ENCODE results near the gene ALDH1B1. TPM values are rescaled to one million over a fixed set of nuclear protein-coding genes. Genes with fewer than 3 reads are reported as not detected.

The ALDH1B1 gene
- total RNA-seq, 1 experiment from 2014 or later = 55.5 TPM

DNA sequence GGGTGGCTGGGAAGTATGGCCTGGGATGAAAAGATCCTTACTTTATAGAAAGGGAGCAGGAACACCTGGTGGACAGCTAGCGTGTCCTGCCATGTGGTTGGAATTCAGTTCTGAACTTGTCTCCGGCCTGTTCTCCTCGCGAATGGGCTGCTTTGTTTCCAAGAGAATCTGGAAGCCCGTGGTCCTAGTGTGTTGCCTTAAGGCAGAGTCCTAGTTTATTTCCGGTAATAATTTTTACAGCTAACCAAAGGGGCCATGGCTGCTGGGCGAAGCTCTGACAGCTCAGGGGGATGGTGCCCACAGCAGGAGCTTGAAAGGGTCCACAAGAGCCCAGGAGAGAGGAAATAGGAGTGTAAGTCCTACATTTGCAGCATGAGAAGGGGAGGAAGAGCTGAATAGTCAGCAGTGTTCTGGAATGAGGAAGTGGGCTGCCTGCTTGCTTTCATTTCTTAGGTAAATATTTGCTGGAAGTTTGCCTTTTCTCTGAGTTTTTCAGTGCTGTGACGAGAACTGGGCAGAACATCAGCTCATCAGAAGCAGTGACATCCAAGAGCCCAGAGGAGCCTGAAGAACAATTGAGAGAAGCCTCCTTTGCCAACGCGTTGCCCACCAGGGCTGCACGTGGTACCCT lies 44.8 kb downstream of the ALDH1B1 start:
- DNase-seq (ENCODE audit: low spot score) = no peak
- no peak for ATAC-seq
- H3K9me3 Mint-ChIP-seq = peaks cover 12% of the 10 kb centered on the region
- no peak overlapping the region for H3K4me3 Mint-ChIP-seq
- 0 out of 2 replicates have a peak, but pooled peaks cover 3% of the 10 kb centered on the region for H3K36me3 Mint-ChIP-seq
- peaks cover 25% of the 10 kb centered on the region for H3K4me1 Mint-ChIP-seq
- peaks cover 5% of the 10 kb centered on the region; the same call in 1 of the 2 replicates for H3K27me3 Mint-ChIP-seq (ENCODE audit: low read depth)
- POLR2A ChIA-PET = no interaction called here
- TF ChIP-seq TEAD4 (CRISPR knock-in tag; IDR thresholded peaks at IDR 0.05) (no peak), GABPB1 (CRISPR knock-in tag; IDR thresholded peaks at IDR 0.05) (peak; percentile 52)
- TF ChIP-seq, protein P1, sequence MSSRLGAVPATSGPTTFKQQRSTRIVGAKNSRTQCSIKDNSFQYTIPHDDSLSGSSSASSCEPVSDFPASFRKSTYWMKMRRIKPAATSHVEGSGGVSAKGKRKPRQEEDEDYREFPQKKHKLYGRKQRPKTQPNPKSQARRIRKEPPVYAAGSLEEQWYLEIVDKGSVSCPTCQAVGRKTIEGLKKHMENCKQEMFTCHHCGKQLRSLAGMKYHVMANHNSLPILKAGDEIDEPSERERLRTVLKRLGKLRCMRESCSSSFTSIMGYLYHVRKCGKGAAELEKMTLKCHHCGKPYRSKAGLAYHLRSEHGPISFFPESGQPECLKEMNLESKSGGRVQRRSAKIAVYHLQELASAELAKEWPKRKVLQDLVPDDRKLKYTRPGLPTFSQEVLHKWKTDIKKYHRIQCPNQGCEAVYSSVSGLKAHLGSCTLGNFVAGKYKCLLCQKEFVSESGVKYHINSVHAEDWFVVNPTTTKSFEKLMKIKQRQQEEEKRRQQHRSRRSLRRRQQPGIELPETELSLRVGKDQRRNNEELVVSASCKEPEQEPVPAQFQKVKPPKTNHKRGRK (CRISPR knock-in tag; IDR thresholded peaks at IDR 0.05; ENCODE audit: borderline replicate concordance) = no peak
- CTCF ChIA-PET = interaction anchor here (1.1 kb wide), 1 partner anchor 21 kb away, joined by 4 read pairs; no protein-coding TSS in a partner anchor
- no peak overlapping the region for H3K27ac Mint-ChIP-seq

DNA sequence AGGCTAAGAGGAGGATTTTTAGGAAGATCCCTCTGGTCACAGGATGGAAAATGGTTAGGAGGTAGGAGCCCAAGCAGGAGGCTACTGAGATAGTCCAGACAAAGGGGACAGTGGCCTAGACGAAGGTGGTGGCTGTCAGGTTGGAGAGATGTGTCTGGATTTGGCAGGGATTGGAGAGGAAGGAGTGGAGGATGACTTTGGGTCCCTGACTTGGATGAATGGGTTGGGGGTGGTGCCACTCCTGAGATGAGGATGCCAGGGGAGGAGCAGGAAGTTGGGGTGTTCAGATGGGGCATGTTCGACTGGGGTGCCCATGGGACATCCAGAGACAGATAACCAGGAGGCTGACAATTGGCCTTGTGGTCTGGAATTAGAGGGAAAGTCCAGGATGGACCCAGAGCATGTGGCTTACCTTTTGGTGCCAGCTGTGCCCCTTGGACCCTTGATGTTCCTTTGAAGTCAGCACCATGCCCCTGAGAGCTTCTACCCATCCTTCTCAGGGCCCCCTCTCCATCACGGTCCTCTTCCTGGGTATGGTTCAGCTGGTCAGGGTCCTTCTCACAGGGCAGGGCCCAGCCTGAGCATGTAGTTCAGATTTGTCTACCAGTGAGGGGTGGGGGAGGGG lies 46.9 kb downstream of the ALDH1B1 start:
- Mint-ChIP-seq H3K9me3 (peaks cover 12% of the 10 kb centered on the region), H3K4me1 (peaks cover 13% of the 10 kb centered on the region), H3K27me3 (ENCODE audit: low read depth) (peaks cover 3% of the 10 kb centered on the region; the same call in 1 of the 2 replicates), H3K4me3 (no peak overlapping the region), H3K36me3 (0 out of 2 replicates have a peak, but pooled peaks cover 3% of the 10 kb centered on the region), H3K27ac (no peak overlapping the region)
- no peak for ATAC-seq
- ChIA-PET CTCF (no interaction called here), POLR2A (no interaction called here)
- no peak for DNase-seq (ENCODE audit: low spot score)
- TF ChIP-seq, protein P2, sequence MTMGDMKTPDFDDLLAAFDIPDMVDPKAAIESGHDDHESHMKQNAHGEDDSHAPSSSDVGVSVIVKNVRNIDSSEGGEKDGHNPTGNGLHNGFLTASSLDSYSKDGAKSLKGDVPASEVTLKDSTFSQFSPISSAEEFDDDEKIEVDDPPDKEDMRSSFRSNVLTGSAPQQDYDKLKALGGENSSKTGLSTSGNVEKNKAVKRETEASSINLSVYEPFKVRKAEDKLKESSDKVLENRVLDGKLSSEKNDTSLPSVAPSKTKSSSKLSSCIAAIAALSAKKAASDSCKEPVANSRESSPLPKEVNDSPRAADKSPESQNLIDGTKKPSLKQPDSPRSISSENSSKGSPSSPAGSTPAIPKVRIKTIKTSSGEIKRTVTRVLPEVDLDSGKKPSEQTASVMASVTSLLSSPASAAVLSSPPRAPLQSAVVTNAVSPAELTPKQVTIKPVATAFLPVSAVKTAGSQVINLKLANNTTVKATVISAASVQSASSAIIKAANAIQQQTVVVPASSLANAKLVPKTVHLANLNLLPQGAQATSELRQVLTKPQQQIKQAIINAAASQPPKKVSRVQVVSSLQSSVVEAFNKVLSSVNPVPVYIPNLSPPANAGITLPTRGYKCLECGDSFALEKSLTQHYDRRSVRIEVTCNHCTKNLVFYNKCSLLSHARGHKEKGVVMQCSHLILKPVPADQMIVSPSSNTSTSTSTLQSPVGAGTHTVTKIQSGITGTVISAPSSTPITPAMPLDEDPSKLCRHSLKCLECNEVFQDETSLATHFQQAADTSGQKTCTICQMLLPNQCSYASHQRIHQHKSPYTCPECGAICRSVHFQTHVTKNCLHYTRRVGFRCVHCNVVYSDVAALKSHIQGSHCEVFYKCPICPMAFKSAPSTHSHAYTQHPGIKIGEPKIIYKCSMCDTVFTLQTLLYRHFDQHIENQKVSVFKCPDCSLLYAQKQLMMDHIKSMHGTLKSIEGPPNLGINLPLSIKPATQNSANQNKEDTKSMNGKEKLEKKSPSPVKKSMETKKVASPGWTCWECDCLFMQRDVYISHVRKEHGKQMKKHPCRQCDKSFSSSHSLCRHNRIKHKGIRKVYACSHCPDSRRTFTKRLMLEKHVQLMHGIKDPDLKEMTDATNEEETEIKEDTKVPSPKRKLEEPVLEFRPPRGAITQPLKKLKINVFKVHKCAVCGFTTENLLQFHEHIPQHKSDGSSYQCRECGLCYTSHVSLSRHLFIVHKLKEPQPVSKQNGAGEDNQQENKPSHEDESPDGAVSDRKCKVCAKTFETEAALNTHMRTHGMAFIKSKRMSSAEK (CRISPR knock-in tag; IDR thresholded peaks at IDR 0.05; ENCODE audit: borderline replicate concordance) = no peak
- TF ChIP-seq, protein P3, sequence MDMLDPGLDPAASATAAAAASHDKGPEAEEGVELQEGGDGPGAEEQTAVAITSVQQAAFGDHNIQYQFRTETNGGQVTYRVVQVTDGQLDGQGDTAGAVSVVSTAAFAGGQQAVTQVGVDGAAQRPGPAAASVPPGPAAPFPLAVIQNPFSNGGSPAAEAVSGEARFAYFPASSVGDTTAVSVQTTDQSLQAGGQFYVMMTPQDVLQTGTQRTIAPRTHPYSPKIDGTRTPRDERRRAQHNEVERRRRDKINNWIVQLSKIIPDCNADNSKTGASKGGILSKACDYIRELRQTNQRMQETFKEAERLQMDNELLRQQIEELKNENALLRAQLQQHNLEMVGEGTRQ (CRISPR knock-in tag; IDR thresholded peaks at IDR 0.05) = no peak
- TF ChIP-seq, protein P4, sequence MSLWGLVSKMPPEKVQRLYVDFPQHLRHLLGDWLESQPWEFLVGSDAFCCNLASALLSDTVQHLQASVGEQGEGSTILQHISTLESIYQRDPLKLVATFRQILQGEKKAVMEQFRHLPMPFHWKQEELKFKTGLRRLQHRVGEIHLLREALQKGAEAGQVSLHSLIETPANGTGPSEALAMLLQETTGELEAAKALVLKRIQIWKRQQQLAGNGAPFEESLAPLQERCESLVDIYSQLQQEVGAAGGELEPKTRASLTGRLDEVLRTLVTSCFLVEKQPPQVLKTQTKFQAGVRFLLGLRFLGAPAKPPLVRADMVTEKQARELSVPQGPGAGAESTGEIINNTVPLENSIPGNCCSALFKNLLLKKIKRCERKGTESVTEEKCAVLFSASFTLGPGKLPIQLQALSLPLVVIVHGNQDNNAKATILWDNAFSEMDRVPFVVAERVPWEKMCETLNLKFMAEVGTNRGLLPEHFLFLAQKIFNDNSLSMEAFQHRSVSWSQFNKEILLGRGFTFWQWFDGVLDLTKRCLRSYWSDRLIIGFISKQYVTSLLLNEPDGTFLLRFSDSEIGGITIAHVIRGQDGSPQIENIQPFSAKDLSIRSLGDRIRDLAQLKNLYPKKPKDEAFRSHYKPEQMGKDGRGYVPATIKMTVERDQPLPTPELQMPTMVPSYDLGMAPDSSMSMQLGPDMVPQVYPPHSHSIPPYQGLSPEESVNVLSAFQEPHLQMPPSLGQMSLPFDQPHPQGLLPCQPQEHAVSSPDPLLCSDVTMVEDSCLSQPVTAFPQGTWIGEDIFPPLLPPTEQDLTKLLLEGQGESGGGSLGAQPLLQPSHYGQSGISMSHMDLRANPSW (CRISPR knock-in tag; conservative IDR thresholded peaks at IDR 0.05; ENCODE audit: low read depth) = no peak
- TF ChIP-seq JAZF1 (CRISPR knock-in tag; IDR thresholded peaks at IDR 0.05) = no peak
- TF ChIP-seq ZNF671 (CRISPR knock-in tag; IDR thresholded peaks at IDR 0.05) = no peak
- no peak for TF ChIP-seq ZNF416 (CRISPR knock-in tag; IDR thresholded peaks at IDR 0.05)
- TF ChIP-seq EMX1 (CRISPR knock-in tag; IDR thresholded peaks at IDR 0.05) = no peak
- no peak for TF ChIP-seq ETV6 (CRISPR knock-in tag; IDR thresholded peaks at IDR 0.05)
- TF ChIP-seq ELF4 (CRISPR knock-in tag; IDR thresholded peaks at IDR 0.05; ENCODE audit: low read depth) = no peak
- TF ChIP-seq, protein P5, sequence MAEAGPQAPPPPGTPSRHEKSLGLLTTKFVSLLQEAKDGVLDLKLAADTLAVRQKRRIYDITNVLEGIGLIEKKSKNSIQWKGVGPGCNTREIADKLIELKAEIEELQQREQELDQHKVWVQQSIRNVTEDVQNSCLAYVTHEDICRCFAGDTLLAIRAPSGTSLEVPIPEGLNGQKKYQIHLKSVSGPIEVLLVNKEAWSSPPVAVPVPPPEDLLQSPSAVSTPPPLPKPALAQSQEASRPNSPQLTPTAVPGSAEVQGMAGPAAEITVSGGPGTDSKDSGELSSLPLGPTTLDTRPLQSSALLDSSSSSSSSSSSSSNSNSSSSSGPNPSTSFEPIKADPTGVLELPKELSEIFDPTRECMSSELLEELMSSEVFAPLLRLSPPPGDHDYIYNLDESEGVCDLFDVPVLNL (CRISPR knock-in tag; IDR thresholded peaks at IDR 0.05; ENCODE audit: borderline replicate concordance, low read depth) = no peak
- no peak for TF ChIP-seq PRRX2 (CRISPR knock-in tag; IDR thresholded peaks at IDR 0.05)
- no peak for TF ChIP-seq HMGA2 (CRISPR knock-in tag; IDR thresholded peaks at IDR 0.05)

Data from WTC11 (cell line).